GM12873 (cell line): ENCODE results near the gene SRPX2.

Source experiments
- TF ChIP-seq, protein P1 (sequence below): IDR thresholded peaks from 2 replicates; pipeline ENCODE4 v1.5.1; 2012; ENCODE audit warnings: low read depth, mild to moderate bottlenecking, moderate library complexity, low read length, control low read depth; ENCODE audit not compliant: insufficient read depth; ENCODE audit errors: missing control alignments

The SRPX2 gene

DNA sequence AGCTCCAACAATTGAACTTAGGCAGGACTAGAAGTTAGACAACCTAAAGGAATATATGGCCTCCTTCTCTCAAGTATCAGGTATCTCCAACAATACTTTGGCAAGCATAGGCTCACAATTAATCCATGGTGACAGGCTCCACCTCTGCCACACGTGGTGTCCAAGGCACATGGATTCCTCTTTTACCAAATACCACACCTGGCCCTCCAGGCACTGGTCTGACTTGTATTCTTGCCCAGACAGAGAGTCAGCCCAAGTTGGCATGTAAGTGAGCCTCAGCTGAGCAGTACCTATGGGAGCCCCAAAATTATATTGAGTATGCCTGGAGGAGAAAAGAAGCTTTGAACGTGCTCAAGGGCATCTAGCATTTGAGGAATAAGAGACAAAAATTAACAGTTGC is 19.6 kb downstream of the SRPX2 start:
- TF ChIP-seq, protein P1, sequence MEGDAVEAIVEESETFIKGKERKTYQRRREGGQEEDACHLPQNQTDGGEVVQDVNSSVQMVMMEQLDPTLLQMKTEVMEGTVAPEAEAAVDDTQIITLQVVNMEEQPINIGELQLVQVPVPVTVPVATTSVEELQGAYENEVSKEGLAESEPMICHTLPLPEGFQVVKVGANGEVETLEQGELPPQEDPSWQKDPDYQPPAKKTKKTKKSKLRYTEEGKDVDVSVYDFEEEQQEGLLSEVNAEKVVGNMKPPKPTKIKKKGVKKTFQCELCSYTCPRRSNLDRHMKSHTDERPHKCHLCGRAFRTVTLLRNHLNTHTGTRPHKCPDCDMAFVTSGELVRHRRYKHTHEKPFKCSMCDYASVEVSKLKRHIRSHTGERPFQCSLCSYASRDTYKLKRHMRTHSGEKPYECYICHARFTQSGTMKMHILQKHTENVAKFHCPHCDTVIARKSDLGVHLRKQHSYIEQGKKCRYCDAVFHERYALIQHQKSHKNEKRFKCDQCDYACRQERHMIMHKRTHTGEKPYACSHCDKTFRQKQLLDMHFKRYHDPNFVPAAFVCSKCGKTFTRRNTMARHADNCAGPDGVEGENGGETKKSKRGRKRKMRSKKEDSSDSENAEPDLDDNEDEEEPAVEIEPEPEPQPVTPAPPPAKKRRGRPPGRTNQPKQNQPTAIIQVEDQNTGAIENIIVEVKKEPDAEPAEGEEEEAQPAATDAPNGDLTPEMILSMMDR, result no peak

DNA sequence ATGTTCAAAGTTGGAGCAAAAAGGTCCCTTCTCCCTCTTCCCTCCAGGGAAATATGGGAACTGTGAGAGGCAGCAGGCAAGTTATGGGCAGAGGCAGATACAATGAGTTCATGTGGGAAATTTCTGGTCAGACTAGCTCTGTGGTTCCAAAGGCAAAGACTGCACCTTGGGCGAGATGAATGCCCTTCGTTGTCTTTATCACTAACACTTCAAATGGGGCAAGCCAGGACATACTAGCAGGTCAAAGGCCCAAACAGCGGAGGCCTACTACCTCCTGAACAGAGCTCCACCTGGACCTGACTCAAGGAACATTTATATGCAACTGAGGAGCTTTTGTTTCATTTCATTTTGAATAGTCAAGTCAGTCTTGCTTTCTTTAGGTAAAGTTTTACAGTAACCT is 29.0 kb downstream of the SRPX2 start:
- TF ChIP-seq, protein P1, result no peak

DNA sequence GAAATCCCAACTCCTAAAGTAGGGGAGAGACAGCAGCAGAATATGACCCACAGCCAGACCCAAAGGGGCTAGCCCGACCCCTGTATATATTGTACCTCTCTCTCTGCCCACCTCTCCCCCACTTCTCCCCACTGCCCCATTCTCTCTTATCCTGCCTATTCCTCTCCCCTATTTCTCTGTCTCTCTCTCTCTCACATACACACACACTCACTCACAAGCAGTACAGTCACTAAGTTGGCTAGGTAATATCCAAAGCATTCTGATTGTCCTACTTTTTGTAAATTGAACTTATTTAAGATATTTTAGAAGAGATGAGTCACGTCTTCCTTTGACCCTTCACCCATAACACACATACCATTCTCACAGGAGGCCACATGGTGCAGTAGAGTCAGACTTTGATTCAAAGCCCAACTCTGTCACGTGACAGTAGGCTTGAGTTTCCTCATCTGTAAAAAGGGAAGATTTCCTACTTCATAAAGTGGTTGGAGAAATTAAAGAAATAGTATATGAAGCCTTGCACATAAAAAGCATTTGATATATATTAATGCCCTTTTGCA is 29.5 kb downstream of the SRPX2 start:
- TF ChIP-seq, protein P1, result no peak

DNA sequence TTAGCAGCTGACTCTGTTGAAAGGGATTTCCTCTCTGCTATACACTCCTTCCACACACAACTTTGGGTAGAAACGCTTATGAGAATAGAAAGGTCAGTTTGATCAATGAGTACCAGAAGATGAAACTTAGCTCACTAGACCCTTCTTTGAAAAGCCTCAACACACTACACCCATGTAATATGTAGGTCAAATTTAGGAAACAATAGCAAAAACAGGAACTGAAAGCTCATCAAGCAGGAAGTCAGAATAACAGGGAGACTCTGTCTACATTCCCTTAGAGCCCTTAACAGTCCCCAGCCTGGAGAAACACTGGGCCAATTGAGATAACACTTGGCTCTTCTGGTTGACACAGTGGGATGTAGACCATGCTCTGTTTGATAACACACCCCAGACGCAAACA is 30.7 kb downstream of the SRPX2 start:
- TF ChIP-seq, protein P1, result no peak

DNA sequence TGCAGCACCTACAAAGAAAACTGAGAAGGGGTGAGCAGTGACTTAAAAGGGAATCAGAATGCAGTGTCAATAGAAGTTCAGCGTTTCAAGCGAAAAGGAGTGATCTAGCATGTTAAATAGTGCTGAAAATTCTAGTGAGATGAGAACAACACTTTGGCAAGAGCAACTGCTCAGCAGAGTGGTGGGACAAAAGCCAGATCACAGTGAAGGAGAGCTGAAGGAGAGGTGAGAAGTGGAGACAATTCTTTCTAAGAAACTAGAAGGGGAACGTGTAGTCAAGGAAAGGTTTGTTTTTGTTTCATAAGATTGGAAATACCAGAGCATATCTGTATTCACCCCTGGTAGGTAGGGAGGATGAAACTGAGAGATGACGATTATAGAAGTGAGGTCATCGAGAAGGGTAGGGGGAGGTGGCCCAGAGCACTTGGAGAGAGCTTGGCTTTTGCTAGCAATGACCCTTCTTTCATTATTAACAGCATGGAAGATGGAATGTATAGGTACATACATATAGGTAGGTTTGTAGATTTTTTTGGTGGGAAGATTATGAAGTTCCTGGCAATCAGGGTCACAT is 33.7 kb downstream of the SRPX2 start:
- TF ChIP-seq, protein P1, result no peak

DNA sequence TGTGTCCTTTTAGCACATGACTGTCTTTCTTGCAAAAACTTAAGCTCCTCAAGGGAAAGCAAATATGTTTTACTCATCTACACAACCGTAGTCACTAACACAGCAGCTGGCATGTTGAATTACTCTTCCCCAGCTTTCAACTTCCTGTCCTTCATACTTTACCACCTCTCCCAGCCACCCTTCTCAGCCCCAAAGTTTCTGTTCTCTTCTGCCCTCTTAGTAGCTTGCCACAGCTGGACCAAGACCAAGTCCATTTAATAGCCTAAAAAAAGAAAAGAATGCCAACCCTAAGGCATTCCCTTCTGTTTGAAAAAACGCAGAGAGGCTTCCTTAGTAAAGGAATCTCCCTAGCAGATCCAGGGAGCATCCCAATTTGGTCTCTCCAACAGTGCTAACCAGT is 36.8 kb downstream of the SRPX2 start:
- TF ChIP-seq, protein P1, result no peak

DNA sequence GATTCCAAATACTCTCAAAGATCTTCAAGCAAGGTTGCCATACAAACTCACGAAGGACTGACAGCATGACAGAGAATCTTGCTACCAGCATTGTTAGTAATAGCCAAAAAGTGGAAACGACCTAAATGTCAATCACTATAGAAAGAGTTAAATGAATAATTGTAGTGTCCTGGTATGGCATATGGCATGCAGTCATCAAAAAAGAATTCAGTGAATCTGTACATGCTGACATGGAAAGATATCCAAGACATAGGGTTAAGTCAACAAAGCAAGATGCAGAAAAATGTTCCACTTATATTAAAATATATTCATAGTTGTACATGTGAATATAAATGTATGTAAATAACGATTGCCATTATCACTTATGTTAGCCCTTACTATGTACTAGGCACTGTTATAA is 37.6 kb downstream of the SRPX2 start:
- TF ChIP-seq, protein P1, result no peak

DNA sequence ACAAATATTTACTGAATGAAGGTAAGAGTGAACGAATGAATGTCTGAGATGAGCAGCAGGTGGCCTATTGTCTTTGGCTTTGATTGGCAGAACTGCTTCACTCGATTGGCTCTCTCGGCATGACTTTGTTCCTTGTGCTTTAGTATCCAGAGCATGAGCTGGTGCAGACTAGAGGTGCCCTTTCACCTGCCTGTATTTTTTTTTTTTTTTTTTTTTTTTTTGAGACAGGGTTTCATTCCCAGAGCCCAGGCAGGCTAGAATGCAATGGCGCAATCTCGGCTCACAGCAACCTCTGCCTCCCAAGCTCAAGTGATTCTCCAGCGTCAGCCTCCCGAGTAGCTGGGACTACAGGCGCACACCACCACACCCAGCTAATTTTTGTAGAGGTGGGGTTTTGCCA is 38.9 kb downstream of the SRPX2 start:
- TF ChIP-seq, protein P1, result no peak
